ENCODE data around the gene TRAF7.

The TRAF7 gene

GRCh38 chr16:2226245-2226793 lies 70.7 kb downstream of the TRAF7 start:
- DNase-seq = no peak
- no peaks in the 10 kb centered on the region for H3K27me3 ChIP-seq (replicated peaks)
- no peak for TF ChIP-seq CTCF (IDR thresholded peaks at IDR 0.05; ENCODE audit: low read depth, low read length, missing control alignments)
- H3K27ac ChIP-seq = no peak overlapping the region
- no peak overlapping the region for H3K4me3 ChIP-seq (ENCODE audit: low read depth, low read length)
- H3K36me3 ChIP-seq (replicated peaks) = peaks cover 11% of the 10 kb centered on the region
- in situ Hi-C loops (cut with HindIII; ENCODE audit: low pct_ligation_motif_present, low sequenced_read_pairs) = no loop called here

- in situ Hi-C loops (cut with HindIII; ENCODE audit: low pct_ligation_motif_present, low sequenced_read_pairs) = no loop called here
- Histone ChIP-seq H3K27me3 (replicated peaks) (no peaks in the 10 kb centered on the region), H3K27ac (no peak overlapping the region), H3K36me3 (replicated peaks) (peaks cover 16% of the 10 kb centered on the region), H3K4me3 (ENCODE audit: low read depth, low read length) (no peak overlapping the region)
- DNase-seq = no peak
- no peak for TF ChIP-seq CTCF (IDR thresholded peaks at IDR 0.05; ENCODE audit: low read depth, low read length, missing control alignments)
Observed at GRCh38 chr16:2226918-2227317, 71.3 kb downstream of the TRAF7 start.
